IMR-90 (cell line): ENCODE measurements around the gene TBC1D16. TPM values are rescaled to one million over a fixed set of nuclear protein-coding genes. Genes with fewer than 3 reads are reported as not detected.
A peak's percentile ranks its signal among the peaks of the same experiment; 100 is the strongest.

Experiments
- FOS ChIP-seq: fragments of 150-350 bp; IDR thresholded peaks from 2 replicates; pipeline ENCODE4 v1.6.1; 2016; ENCODE audit warnings: low read depth, low read length
- MXI1 ChIP-seq: IDR thresholded peaks from 2 replicates; pipeline ENCODE4 v1.6.1; 2012; ENCODE audit warnings: low read depth, mild to moderate bottlenecking, low read length, moderate library complexity, borderline replicate concordance
- SMC3 ChIP-seq: fragments of 150-350 bp; IDR thresholded peaks from 2 replicates; pipeline ENCODE4 v1.6.1; 2016; ENCODE audit warnings: low read depth, mild to moderate bottlenecking, antibody characterized with exemption, low read length, moderate library complexity
- polyA plus RNA-seq, 3 experiments: library from polyadenylated mRNA; depleted of rRNA; stranded (reverse); fragments of >200 nt; gene quantifications; 2 replicates each; pipeline ENCODE4 v1.2.3, GENCODE V29; 2012; ENCODE audit warnings: low replicate concordance in 1 of 3
- total RNA-seq: library from RNA; depleted of rRNA; stranded (reverse); fragments of >200 nt; gene quantifications from 2 replicates; pipeline ENCODE4 v1.2.3, GENCODE V29; 2012

Gene TBC1D16
- total and polyA plus RNA-seq, 2 of the 4 experiments (the other 2 are of a cell fraction): 10.1 to 16.7 TPM

- peak; percentile 73; the same call in 1 of the 2 replicates for TF ChIP-seq MXI1
- no peak for TF ChIP-seq SMC3
- TF ChIP-seq FOS: peak; percentile 16; the same call in 1 of the 2 replicates
Observed at GRCh38 chr17:79993390-79994227, 42.1 kb downstream of the TBC1D16 start (continued).
